Right cardiac atrium (tissue), 5 donors: ENCODE results near the gene MAB21L2. TPM values are rescaled to one million over a fixed set of nuclear protein-coding genes. Genes with fewer than 3 reads are reported as not detected.

ENCODE experiments used
- ATAC-seq, 2 donors: fragments of 200-7000 bp; cut with Tn5 transposase; one replicate each; pipeline versions ENCODE4 v1.8.0 to v1.9.1; 2020; ENCODE audit warnings: moderate library complexity in 2 of 2, mild to moderate bottlenecking in 1 of 2
- DNase-seq, 3 donors: peaks; one replicate each; pipeline ENCODE4 v3.0.0-alpha.2; 2020
- H3K27ac ChIP-seq: one replicate; pipeline ENCODE4 v1.5.1; 2013; ENCODE audit warnings: mild to moderate bottlenecking, low read length, control low read depth, moderate library complexity
- H3K27me3 ChIP-seq: one replicate; pipeline ENCODE4 v1.6.1; 2013; ENCODE audit not compliant: control insufficient read depth, insufficient read depth
- H3K4me1 ChIP-seq: one replicate; pipeline ENCODE4 v1.6.1; 2013; ENCODE audit warnings: low read length; ENCODE audit not compliant: control insufficient read depth, insufficient read depth
- H3K4me3 ChIP-seq: one replicate; pipeline ENCODE4 v1.5.1; 2013; ENCODE audit warnings: low read length, control low read depth
- H3K9me3 ChIP-seq: one replicate; pipeline ENCODE4 v1.6.1; 2013; ENCODE audit warnings: low read length; ENCODE audit not compliant: control insufficient read depth
- WGBS: extraction: QIAGEN DNeasy Blood & Tissue Kit; methylation state at CpG from one replicate; pipeline ENCODE4 v1.1.7; 2013; 5-methylcytosine and 5-hydroxymethylcytosine counted together
- intact Hi-C, 4 donors: fragments of 100-400 bp; cut with DNase I; formaldehyde crosslinking; loops; one replicate each; pipeline versions ENCODE4 v1.11.0 to v1.14.0; 2022 to 2023
- polyA plus RNA-seq: library from polyadenylated mRNA; stranded (reverse); fragments of 200-250 nt; gene quantifications from one replicate; pipeline ENCODE4 v1.2.3, GENCODE V29; 2013
- total RNA-seq, 4 donors: library from RNA; stranded (reverse); fragmentation: NEBNext Ultra II Directional; extraction: Animal tissue kit (Norgen Biotek cat#: 25700); gene quantifications; one replicate each; pipeline ENCODE4 v1.2.1, GENCODE V29; 2021
- donor health status: healthy with polysubstance abuse.
- donor health status: DM: no; HTN: yes; CAD: no.
- donor health status: DM: no; HTN: no; CAD: no.
- donor health status: DM: no; HTN: yes; CAD: no; lungs with severe emphysema.
- donor health status: DM: yes; HTN: yes; CAD: no.

The MAB21L2 gene
- total and polyA plus RNA-seq, 5 donors = 0.31 to 4.7 (median 2.0) TPM

- H3K9me3 ChIP-seq = no peaks in the 10 kb centered on the region
- DNase-seq = no peak
- H3K27me3 ChIP-seq = no peaks in the 10 kb centered on the region
- WGBS = 99% methylated on average over 1 of the region's 1 CpG
- no peak overlapping the region for H3K4me3 ChIP-seq
- no peak overlapping the region for H3K27ac ChIP-seq
- intact Hi-C loops = no loop called here
- ATAC-seq = no peak
- H3K4me1 ChIP-seq = no peaks in the 10 kb centered on the region
Observed at GRCh38 chr4:150624055-150624454, 42.1 kb downstream of the MAB21L2 start.

DNA sequence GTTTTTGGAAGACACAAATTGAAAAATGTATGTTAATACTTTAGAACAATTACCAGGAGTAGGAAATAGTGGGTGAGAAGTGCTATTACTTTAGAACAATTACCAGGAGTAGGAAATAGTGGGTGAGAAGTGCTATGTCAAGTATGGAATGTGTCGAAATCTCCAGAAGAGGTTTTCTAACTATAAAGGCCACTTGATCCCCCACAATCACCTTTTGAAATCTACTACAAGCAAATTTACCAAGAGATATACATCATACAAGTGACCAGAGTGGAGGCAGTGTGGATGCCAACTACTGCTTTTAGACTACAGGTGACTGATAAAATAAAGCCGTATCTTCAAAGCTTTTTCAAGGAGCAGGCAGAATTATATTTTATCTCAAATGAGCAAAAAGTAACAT is 43.1 kb downstream of the MAB21L2 start:
- Histone ChIP-seq H3K4me1 (no peaks in the 10 kb centered on the region), H3K27ac (no peak overlapping the region), H3K9me3 (no peaks in the 10 kb centered on the region), H3K27me3 (no peaks in the 10 kb centered on the region), H3K4me3 (no peak overlapping the region)
- 86% methylated on average over 2 of the region's 2 CpGs for WGBS
- intact Hi-C loops = no loop called here
- ATAC-seq = no peak
- no peak for DNase-seq

DNA sequence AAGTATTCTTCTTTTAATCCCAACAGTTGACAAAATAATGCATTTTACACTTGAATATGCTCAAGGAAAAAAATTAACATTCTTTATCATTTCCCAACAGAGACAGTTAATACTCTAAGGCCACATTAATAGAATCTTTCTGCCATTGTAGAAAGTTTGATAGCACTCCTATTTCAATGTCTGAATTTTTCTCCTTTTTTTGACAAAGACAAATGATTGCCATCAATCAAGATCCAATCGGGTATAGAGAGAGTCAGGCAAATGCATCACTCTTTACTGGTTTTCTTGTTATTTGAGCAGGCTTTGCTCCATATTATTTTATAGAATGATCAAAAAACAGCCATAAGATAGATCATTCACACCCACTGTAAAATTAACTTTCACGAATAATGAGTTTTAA is 46.1 kb downstream of the MAB21L2 start:
- no peaks in the 10 kb centered on the region for H3K27me3 ChIP-seq
- ATAC-seq (no peak), DNase-seq (no peak)
- H3K27ac ChIP-seq = no peak overlapping the region
- WGBS = 92% methylated on average over 2 of the region's 2 CpGs
- H3K4me3 ChIP-seq = no peak overlapping the region
- intact Hi-C loops = no loop called here
- no peaks in the 10 kb centered on the region for H3K4me1 ChIP-seq
- no peaks in the 10 kb centered on the region for H3K9me3 ChIP-seq

GRCh38 chr4:150632639-150633038 is 50.7 kb downstream of the MAB21L2 start:
- Histone ChIP-seq H3K9me3 (no peaks in the 10 kb centered on the region), H3K4me3 (no peak overlapping the region), H3K27ac (no peak overlapping the region), H3K27me3 (no peaks in the 10 kb centered on the region), H3K4me1 (no peaks in the 10 kb centered on the region)
- ATAC-seq (no peak), DNase-seq (no peak)
- intact Hi-C loops = no loop called here
